NCI-H510A (cell line): Measurements from ENCODE around the gene REXO1.

Source experiments
- DNase-seq: peaks from one replicate; lab custom pipeline; 2025; lab: John Stamatoyannopoulos, UW

REXO1 gene

GRCh38 chr19:1790054-1790792, 58.1 kb downstream of the REXO1 start:
- no peak for DNase-seq

- DNase-seq = no peak
Measured at GRCh38 chr19:1789261-1790041, 58.8 kb downstream of the REXO1 start.

- DNase-seq = no peak
Measured at GRCh38 chr19:1787116-1787515, 61.2 kb downstream of the REXO1 start.

GRCh38 chr19:1786668-1787067, 61.6 kb downstream of the REXO1 start:
- no peak for DNase-seq

GRCh38 chr19:1785310-1785709, 63.0 kb downstream of the REXO1 start:
- no peak for DNase-seq

- DNase-seq = no peak
Measured at GRCh38 chr19:1783874-1784273, 64.4 kb downstream of the REXO1 start.

- DNase-seq = no peak
Measured at GRCh38 chr19:1783354-1783753, 64.9 kb downstream of the REXO1 start.

GRCh38 chr19:1782521-1782920, 65.8 kb downstream of the REXO1 start:
- DNase-seq = no peak

- no peak for DNase-seq
Measured at GRCh38 chr19:1780272-1780958, 67.9 kb downstream of the REXO1 start.

- no peak for DNase-seq
Measured at GRCh38 chr19:1779574-1779973, 68.7 kb downstream of the REXO1 start.

GRCh38 chr19:1777149-1777548, 71.1 kb downstream of the REXO1 start:
- no peak for DNase-seq

- no peak for DNase-seq
Measured at GRCh38 chr19:1776606-1777147, 71.6 kb downstream of the REXO1 start.

GRCh38 chr19:1775951-1776605, 72.2 kb downstream of the REXO1 start:
- no peak for DNase-seq

- DNase-seq = no peak
Measured at GRCh38 chr19:1774989-1775772, 73.1 kb downstream of the REXO1 start.

- no peak for DNase-seq
Measured at GRCh38 chr19:1773184-1773583, 75.1 kb downstream of the REXO1 start.

- no peak for DNase-seq
Measured at GRCh38 chr19:1770866-1771576, 77.3 kb downstream of the REXO1 start.

- no peak for DNase-seq
Measured at GRCh38 chr19:1769645-1769985, 78.7 kb downstream of the REXO1 start.

GRCh38 chr19:1768918-1769644, 79.2 kb downstream of the REXO1 start:
- DNase-seq = no peak

- no peak for DNase-seq
Measured at GRCh38 chr19:1768248-1768647, 80.0 kb downstream of the REXO1 start.

- no peak for DNase-seq
Measured at GRCh38 chr19:1767464-1767933, 80.8 kb downstream of the REXO1 start.
